ENCODE data around the gene SPEN.

DNA sequence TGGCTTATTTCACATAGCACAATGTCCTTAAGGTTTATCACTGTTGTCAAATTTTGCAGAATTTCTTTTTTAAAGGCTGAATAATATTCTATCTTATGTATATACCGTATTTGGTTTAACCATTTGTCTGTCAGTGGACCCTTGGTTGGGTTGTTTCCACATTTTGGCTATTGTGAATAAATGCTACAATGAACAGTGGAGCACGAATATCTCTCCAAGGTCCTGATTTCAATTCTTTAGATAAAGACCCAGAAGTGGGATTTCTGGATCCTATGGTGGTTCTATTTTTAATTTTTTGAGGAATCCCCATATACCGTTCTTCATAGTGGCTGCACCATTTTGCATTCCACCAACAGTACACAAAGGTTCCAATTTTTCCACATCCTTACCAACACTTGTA is 134.2 kb downstream of the SPEN start:
- TF ChIP-seq, protein P1, sequence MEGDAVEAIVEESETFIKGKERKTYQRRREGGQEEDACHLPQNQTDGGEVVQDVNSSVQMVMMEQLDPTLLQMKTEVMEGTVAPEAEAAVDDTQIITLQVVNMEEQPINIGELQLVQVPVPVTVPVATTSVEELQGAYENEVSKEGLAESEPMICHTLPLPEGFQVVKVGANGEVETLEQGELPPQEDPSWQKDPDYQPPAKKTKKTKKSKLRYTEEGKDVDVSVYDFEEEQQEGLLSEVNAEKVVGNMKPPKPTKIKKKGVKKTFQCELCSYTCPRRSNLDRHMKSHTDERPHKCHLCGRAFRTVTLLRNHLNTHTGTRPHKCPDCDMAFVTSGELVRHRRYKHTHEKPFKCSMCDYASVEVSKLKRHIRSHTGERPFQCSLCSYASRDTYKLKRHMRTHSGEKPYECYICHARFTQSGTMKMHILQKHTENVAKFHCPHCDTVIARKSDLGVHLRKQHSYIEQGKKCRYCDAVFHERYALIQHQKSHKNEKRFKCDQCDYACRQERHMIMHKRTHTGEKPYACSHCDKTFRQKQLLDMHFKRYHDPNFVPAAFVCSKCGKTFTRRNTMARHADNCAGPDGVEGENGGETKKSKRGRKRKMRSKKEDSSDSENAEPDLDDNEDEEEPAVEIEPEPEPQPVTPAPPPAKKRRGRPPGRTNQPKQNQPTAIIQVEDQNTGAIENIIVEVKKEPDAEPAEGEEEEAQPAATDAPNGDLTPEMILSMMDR (IDR thresholded peaks at IDR 0.05; ENCODE audit: borderline replicate concordance, extremely low read depth, low read length, poor library complexity, severe bottlenecking) = no peak
- TF ChIP-seq EZH2 (IDR thresholded peaks at IDR 0.05; ENCODE audit: borderline replicate concordance, low read depth, low read length, severe bottlenecking) = no peak
